ENCODE measurements around the gene RBP3.

RBP3 gene

DNA sequence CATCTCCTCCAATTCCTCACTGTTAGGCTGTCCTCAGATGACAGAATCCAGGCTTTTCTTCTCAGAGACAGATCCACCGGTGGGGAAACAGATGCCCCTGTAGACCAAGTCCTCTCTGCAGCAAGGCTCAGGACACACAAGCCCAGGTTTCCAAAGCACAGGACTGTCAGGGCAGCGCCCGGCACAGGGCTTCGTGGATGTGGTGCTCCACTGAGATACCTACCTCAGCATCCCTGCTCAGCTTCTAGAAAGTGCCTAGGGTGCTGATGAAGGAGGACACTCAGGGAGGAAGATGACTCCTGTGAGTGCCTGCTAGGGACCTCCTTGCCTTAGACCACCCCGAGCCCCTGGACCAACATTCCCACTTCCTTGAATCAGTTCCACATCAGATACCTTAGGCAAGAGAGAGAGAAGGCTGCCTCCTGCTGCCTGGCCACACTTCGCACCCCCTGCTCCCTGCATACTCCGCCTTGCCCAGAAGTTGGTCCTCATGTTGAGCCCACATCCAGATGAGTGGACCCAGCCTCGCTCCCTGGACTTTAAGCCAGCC, 8.9 kb upstream of the RBP3 start:
- Histone ChIP-seq H3K36me3 (ENCODE audit: low read depth) (no peaks in the 10 kb centered on the region), H3K27me3 (ENCODE audit: insufficient read depth, poor library complexity, severe bottlenecking) (peaks cover 3% of the 10 kb centered on the region), H3K4me3 (ENCODE audit: severe bottlenecking) (no peak overlapping the region), H3K27ac (ENCODE audit: poor library complexity, severe bottlenecking) (no peak overlapping the region), H3K9me3 (ENCODE audit: severe bottlenecking) (no peaks in the 10 kb centered on the region), H3K4me1 (ENCODE audit: insufficient read depth, poor library complexity, severe bottlenecking) (no peaks in the 10 kb centered on the region)
- no peak for ATAC-seq (ENCODE audit: low read depth)
- TF ChIP-seq, protein P1, sequence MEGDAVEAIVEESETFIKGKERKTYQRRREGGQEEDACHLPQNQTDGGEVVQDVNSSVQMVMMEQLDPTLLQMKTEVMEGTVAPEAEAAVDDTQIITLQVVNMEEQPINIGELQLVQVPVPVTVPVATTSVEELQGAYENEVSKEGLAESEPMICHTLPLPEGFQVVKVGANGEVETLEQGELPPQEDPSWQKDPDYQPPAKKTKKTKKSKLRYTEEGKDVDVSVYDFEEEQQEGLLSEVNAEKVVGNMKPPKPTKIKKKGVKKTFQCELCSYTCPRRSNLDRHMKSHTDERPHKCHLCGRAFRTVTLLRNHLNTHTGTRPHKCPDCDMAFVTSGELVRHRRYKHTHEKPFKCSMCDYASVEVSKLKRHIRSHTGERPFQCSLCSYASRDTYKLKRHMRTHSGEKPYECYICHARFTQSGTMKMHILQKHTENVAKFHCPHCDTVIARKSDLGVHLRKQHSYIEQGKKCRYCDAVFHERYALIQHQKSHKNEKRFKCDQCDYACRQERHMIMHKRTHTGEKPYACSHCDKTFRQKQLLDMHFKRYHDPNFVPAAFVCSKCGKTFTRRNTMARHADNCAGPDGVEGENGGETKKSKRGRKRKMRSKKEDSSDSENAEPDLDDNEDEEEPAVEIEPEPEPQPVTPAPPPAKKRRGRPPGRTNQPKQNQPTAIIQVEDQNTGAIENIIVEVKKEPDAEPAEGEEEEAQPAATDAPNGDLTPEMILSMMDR (IDR thresholded peaks at IDR 0.05; ENCODE audit: poor library complexity, severe bottlenecking), result no peak
- peak; percentile 31 for DNase-seq (ENCODE audit: low spot score)

DNA sequence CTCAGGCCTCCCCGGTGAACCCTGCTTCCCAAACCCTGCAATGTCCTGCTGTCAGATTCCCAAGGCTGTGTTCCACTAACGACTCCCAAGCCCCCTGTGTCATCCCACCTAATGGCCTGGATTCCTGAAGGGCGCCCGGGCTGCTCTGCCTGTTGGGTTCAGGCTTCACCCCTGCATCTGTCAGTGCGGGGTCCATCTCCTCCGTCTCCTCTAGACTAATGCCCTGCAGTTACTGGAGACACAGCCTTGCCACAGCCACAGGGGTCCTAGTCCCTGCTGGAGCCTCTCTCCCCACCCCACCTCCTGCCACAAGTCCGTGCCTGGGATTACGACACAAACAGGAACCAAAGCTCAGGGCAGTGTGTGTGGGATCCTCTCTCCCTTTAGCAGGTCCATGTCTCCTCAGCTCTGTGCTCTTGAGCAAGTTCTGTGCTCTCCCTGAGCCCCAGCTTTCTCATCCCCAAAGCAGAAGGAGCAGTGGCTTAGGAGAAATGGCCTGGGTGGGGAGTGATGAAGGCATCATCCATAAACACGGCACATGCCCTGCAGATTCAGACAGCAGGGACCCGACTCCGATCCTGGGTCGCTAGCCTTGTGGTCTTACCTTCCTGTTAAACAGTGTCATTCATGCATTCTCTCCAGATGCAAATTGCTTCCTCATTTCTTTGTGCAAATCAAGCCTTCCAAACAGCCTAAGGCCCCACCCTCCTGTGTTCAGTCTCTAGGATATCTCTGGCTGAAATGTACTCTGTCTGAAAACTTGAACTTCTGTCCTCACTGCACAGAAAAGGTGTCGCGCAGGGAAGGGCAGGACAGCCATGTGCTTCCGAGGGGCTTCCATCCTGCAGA, 8.2 kb upstream of the RBP3 start:
- peak; percentile 10; the same call in 1 of the 3 replicates for ATAC-seq (ENCODE audit: low read depth)
- peak; percentile 55 for DNase-seq (ENCODE audit: low spot score)
- TF ChIP-seq, protein P1 (IDR thresholded peaks at IDR 0.05; ENCODE audit: poor library complexity, severe bottlenecking), result no peak
- no peaks in the 10 kb centered on the region for H3K36me3 ChIP-seq (ENCODE audit: low read depth)
- H3K4me3 ChIP-seq (ENCODE audit: severe bottlenecking), result no peak overlapping the region
- no peaks in the 10 kb centered on the region for H3K27me3 ChIP-seq (ENCODE audit: insufficient read depth, poor library complexity, severe bottlenecking)
- H3K27ac ChIP-seq (ENCODE audit: poor library complexity, severe bottlenecking), result no peak overlapping the region
- H3K9me3 ChIP-seq (ENCODE audit: severe bottlenecking), result no peaks in the 10 kb centered on the region
- H3K4me1 ChIP-seq (ENCODE audit: insufficient read depth, poor library complexity, severe bottlenecking), result no peaks in the 10 kb centered on the region

DNA sequence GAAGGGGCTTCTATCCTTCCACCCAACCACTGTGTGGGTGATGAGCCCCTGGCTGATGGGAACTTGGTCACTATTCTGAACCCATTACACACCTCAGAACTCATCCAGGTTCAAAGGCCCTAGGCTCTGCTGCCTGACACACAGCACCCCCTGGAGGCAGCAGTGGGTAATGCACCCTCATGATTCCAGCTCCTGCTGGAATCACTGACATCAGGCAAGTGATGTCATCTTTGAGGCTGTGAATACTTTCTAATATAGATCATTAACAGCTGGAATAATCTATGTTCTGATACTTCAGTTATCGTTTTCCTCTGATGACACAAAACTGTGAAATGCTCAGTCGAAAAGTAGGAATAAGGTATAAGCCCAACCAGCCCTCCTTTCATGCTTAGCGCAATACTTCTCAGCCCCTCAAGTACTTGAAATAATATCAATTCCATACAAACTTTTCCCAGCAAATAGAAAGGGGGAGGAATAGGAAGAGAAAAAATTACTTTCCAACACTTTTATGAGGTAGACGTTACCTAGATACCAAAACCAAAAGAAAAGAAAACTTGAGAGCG, 7.5 kb upstream of the RBP3 start:
- DNase-seq (ENCODE audit: low spot score), result peak; percentile 10
- H3K9me3 ChIP-seq (ENCODE audit: severe bottlenecking), result no peaks in the 10 kb centered on the region
- H3K4me1 ChIP-seq (ENCODE audit: insufficient read depth, poor library complexity, severe bottlenecking), result no peaks in the 10 kb centered on the region

DNA sequence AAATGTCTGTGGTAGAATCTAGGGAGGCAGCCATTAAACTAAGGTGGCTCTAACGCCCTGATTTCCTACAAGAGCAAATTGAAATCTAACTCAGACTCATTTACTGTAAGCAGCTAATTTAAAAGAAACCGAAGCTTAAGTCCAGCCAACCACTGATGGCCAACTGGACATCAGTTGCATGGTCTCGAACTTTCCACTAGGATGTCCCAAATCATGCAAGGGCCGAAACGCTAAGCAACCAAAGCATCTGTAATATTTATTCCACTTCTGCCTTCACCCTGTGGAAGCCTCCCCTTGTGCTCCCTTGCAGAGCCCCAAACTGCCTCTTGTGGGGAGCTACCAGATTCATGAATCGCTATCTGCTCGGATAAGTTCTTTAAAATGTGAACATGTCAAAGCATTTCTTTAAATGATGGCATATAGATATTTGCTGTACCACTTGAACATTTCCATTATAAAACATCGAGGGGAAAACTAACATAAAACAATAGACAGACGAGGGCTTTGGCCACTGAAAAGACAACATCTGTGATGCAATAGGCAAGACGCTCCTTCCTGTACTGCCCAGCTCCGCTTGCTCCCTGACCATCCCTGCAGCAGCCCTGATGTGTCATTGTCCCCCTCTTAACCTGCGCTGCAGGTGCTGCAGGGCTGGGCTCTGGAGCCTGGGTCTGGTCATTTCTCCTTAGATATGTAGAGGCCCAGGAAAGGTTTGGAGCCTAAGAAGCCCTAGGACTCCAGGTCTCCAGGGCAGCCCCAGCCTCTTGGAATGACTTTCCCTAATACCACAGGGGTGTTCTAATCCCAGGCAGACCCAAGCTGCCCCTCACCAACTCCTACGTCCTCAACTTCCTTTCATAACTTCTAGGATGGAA, 2.9 kb upstream of the RBP3 start:
- Histone ChIP-seq H3K4me3 (ENCODE audit: severe bottlenecking) (no peak overlapping the region), H3K27me3 (ENCODE audit: insufficient read depth, poor library complexity, severe bottlenecking) (no peaks in the 10 kb centered on the region), H3K27ac (ENCODE audit: poor library complexity, severe bottlenecking) (no peak overlapping the region), H3K9me3 (ENCODE audit: severe bottlenecking) (no peaks in the 10 kb centered on the region), H3K36me3 (ENCODE audit: low read depth) (no peaks in the 10 kb centered on the region), H3K4me1 (ENCODE audit: insufficient read depth, poor library complexity, severe bottlenecking) (no peaks in the 10 kb centered on the region)
- ATAC-seq (ENCODE audit: low read depth), result no peak
- TF ChIP-seq, protein P1 (IDR thresholded peaks at IDR 0.05; ENCODE audit: poor library complexity, severe bottlenecking), result no peak
- DNase-seq (ENCODE audit: low spot score), result peak; percentile 16

More for the DNA sequence above, 7.5 kb upstream of the RBP3 start:
- no peaks in the 10 kb centered on the region for H3K27me3 ChIP-seq (ENCODE audit: insufficient read depth, poor library complexity, severe bottlenecking)
- TF ChIP-seq, protein P1 (IDR thresholded peaks at IDR 0.05; ENCODE audit: poor library complexity, severe bottlenecking), result peak; percentile 87
- H3K4me3 ChIP-seq (ENCODE audit: severe bottlenecking), result no peak overlapping the region
- H3K27ac ChIP-seq (ENCODE audit: poor library complexity, severe bottlenecking), result no peak overlapping the region
- no peak for ATAC-seq (ENCODE audit: low read depth)
- H3K36me3 ChIP-seq (ENCODE audit: low read depth), result no peaks in the 10 kb centered on the region

Measured in RWPE2 (cell line).